PFSK-1 (cell line): ENCODE data around the gene NMD3.

Source experiments
- FOXP2 ChIP-seq: optimal IDR thresholded peaks from 2 replicates; pipeline ENCODE3; 2011; ENCODE audit warnings: borderline replicate concordance, control low read depth, inconsistent platforms; ENCODE audit not compliant: insufficient read depth; ENCODE audit errors: extremely low read length, extremely low read depth
- POLR2AphosphoS5 ChIP-seq: IDR thresholded peaks from 2 replicates; pipeline ENCODE4 v1.6.1; 2012; ENCODE audit warnings: low read depth, mild to moderate bottlenecking, control low read depth, low read length, moderate library complexity
- REST ChIP-seq, 2 experiments: IDR thresholded peaks; 2 replicates each; pipeline versions ENCODE4 v1.6.1 to v1.8.0; 2011 to 2012; ENCODE audit warnings: low read depth in 2 of 2, low read length in 2 of 2, control low read depth in 1 of 2, inconsistent platforms in 1 of 2, mild to moderate bottlenecking in 1 of 2, moderate library complexity in 1 of 2; ENCODE audit not compliant: insufficient read depth in 1 of 2
- SIN3A ChIP-seq: IDR thresholded peaks from 2 replicates; pipeline ENCODE4 v1.6.1; 2012; ENCODE audit warnings: mild to moderate bottlenecking, low read length, moderate library complexity, borderline replicate concordance; ENCODE audit not compliant: insufficient read depth
- TAF1 ChIP-seq: IDR thresholded peaks from 2 replicates; pipeline ENCODE4 v1.6.1; 2012; ENCODE audit warnings: low read length, control low read depth, borderline replicate concordance; ENCODE audit not compliant: insufficient read depth

NMD3 gene

DNA sequence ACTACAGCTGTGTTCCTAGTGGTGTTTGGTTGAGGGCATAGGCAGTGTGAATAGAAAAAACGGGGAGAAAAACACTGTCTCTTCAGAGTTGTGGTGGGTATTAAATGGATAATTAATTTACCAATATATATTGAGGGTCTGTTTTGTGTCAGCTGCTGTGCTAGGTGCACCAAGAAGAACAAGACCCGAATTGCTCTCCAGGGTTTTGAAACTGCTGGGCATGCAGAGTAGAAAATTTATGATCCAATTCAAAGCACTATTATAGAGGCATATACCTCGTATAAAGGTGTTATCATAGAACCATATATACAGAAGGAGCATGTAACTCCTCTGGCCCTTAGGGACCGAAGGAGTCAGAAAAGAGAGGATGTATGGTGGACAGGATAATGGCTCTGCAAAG, 1.6 kb upstream of the NMD3 start:
- TF ChIP-seq TAF1 (no peak), FOXP2 (no peak), REST (IDR thresholded peaks at IDR 0.05; ENCODE audit: insufficient read depth in 1 of 2, low read depth in 2 of 2, low read length in 2 of 2) (no peak), SIN3A (no peak), POLR2AphosphoS5 (no peak)

GRCh38 chr3:161221806-161222600, 892 bp downstream of the NMD3 start:
- no peak for TF ChIP-seq SIN3A

GRCh38 chr3:161222662-161223061, 1.6 kb downstream of the NMD3 start:
- no peak for TF ChIP-seq REST (IDR thresholded peaks at IDR 0.05; ENCODE audit: insufficient read depth in 1 of 2, low read depth in 2 of 2, low read length in 2 of 2)

DNA sequence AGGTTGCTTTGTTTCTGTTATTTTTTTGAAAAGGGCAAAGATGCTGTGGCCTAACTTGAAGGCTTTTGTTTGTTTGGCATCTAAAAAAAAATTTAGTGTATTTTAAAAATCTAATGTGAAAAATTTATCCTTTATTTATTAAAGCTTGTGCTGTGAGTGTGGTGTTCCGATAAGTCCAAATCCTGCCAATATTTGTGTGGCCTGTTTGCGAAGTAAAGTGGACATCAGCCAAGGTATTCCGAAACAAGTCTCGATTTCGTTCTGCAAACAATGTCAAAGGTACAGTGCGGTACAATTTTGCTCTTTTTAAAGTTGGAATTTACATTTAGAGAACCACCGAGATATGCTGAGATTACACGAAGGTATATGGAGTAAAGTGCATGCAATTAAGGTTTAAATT, 3.7 kb downstream of the NMD3 start:
- no peak for TF ChIP-seq SIN3A
- TF ChIP-seq FOXP2, result no peak
- no peak for TF ChIP-seq REST (IDR thresholded peaks at IDR 0.05; ENCODE audit: insufficient read depth in 1 of 2, low read depth in 2 of 2, low read length in 2 of 2)
- no peak for TF ChIP-seq POLR2AphosphoS5
- no peak for TF ChIP-seq TAF1

GRCh38 chr3:161230621-161231171, 9.6 kb downstream of the NMD3 start:
- TF ChIP-seq TAF1, result no peak
- TF ChIP-seq FOXP2, result no peak
- TF ChIP-seq POLR2AphosphoS5, result no peak
- TF ChIP-seq SIN3A, result no peak
- no peak for TF ChIP-seq REST (IDR thresholded peaks at IDR 0.05; ENCODE audit: insufficient read depth in 1 of 2, low read depth in 2 of 2, low read length in 2 of 2)
